ENCODE measurements around the gene PARS2.

Gene PARS2

DNA sequence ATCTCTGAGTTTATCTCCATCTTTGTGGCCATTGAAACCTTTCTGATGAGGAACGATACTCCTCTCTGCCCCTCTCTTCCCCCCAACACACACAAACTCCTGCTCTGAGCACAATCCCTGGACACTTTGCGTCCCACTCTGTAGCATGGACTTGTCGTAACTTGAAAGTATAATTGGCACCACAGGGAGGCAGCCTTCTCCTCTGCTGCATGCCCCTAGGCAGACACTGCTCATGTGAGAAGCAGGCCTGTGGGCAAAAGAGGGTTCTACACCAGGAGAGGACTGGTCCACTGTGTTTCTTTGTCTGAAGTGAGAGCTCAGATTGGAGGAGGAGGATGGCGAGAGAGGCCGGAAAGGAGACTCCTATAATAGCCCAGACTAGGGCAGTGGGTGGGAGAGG lies 3.8 kb upstream of the PARS2 start:
- no peak for DNase-seq

DNA sequence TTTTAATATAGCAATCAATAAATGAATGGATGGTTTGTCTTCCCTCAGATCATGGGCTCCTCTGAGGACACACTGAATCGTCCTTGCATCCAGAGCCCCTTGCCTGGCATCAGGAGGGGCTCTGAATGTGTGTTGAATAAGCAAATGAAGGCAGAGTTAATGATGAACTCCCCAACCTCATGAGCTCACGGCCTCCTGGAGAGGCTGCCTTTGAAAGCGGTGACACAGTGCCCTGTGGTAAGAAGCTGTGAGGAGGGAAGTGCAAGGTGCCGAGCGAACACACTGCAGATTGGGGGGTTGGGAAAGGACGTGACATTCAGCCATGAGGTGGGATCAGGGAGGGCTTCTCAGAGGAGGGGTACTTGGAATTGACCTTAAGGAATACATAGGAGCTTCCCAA lies 3.2 kb upstream of the PARS2 start:
- no peak for DNase-seq

DNA sequence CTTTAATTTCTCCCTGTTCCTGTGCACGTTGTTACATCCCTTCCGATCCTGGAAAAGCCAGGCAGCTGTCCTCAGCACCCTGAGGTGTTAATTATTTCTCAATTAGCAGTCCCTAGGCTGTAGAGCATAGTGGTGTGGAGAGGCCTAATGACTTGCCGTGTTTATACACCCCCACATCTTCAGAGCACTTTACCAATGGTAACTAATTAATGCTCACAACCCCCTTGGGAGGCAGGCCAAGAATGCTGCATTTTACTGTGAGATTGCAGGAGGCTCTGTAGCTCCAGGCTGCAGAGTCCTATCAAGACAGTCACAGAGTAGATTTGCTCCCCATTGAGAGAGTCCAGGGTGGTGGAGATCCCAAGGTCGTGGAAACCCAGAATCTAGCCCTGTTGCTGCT lies 2.4 kb upstream of the PARS2 start:
- DNase-seq: no peak

DNA sequence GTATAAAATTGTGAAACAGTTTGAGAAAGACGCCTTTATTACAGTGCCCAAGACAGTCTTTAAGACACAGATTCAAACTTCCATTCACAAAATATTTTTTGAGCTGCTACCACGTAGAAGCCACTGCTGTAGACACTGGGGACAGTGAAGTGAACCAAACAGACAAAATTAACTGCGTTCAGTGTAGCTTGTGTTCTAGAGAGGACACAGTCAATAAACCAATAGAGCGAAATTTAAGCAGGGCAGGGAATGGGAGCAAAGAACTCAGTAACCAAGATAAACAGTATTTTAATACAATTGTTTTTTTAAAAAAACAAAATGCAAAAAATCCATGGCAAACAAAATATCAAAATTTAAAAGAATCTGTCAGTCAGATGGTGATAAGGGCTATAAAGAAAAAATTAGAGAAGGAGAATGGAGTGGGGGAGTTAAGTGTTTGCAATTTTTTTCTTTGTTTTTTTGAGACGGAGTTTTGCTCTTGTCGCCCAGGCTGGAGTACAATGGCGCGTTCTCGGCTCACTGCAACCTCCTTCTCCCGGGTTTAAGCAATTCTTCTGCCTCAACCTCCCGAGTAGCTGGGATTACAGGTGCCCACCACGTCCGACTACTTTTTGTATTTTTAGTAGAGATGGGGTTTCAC lies 719 bp upstream of the PARS2 start:
- no peak for DNase-seq

DNA sequence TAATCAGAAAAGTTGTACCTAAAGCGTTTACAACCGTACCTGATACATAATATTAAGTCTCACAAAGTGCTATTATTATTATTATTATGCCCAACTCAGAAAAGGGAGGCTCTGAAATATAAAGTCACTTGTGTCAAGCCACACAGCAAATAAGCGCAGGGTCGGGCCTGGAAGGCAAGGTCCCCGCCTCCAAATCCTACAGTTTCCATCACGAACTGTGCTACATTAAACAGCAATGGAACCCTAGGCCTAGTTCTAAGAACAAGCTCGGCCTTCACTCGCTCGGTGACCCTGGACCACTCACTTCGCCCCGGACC lies 549 bp downstream of the PARS2 start:
- no peak for DNase-seq

DNA sequence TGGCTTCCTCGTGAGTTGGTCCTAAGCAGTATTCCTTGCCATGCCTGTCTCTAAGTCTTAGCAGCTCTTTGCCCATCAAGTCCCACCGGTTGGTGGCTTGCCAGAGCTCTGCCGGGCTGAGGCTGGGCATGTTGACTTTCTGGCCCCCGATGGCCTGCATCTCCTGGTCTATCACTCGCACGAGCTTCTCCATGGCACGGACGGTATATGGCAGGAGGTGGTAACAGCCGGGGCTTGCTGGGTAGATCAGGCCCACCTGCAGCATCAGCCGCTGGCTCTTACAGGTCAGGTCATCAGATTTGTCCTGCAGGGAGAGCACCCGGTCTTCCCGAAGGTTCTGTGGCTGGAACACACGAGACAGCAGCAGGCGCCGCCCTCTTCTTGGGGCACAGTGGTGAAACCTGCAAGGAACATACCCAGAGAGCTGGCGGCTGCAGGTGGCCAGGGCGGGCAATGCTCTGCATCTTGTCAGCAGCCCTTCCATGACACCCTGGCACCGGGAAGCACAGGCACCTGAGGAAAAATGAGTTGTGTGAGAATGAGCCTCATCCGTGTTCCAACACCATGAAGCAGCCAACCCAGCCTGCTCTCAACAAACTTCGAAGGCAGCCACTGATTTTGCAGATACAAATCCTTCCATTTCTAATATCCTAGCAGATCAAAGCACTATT lies 5.5 kb downstream of the PARS2 start:
- no peak for DNase-seq

DNA sequence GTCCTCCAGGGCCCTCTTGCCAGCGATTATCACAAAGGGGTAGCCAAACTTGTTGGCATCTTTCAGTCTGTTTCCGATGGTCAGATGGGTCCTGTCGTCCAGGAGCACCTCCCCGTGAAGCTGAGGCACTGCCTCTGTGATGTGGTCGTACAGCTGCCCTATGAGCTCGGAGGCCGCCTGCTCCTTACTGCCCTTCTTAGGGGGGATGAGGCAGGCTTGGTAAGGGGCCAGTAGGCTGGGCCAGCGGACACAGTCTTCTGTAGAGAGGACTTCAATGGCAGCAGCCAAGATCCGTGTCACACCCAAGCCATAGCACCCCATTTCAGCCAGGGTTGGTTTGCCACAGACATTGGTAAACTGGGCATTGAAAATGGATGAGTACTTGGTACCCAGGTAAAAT lies 6.5 kb downstream of the PARS2 start:
- DNase-seq: no peak

DNA sequence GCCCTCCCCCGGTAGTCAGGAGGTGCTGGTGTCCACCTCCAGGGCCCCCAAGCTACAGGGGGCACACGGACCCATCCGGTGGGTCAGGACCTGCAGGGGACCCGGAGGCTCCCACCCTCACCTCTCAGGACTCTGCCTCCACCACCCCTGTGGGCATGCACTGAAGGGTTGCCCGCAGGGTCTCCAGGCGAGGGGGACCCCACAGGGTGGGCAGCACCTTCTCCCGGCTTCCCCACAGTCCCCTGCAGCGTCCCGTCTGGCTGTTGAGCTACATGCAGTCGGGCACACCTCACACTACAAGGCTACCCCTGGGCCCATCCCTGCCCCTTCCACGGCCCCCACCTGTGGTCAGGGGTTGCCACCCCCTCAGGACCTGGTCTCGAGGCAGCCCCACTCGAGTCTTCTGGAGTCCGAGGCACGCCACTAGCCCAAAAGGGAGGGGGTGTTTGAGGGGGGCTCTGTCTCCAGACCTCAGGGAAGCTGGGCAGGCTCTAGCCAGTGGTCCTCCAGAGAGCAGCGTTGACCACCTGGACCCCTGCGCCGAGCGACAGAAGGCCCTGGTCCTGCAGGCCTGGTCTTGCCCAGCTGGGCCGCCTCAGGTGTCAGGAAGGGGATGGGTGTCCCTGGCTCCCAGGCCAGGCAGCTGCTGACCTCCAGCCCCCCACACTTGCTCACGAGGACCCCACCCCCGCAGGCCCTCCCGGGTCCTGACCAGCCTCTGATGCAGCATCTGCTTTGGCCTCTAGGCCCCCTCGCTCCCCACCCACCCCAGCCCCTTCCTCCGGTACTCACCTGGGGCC lies 9.6 kb downstream of the PARS2 start:
- DNase-seq: no peak

DNA sequence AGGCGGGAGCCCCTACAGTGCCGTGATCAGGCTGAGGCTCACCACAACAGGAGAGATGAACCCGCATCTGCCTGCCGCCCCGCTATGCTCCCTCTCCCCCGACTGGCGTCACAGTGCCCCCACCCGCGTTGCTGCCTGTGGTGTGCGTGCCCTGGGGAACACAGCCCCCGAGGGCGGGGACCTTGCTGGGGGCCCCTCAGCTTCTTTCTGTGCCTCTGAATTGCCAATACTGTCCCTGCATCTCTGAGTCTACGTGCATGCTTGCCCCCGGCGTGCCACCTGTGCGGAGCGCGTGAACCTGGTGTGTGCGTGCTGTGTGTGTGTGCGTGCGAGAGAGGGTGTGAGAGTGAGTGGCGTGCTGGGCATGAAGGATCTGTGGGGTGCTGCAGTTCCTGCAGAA lies 10.3 kb downstream of the PARS2 start:
- no peak for DNase-seq

DNA sequence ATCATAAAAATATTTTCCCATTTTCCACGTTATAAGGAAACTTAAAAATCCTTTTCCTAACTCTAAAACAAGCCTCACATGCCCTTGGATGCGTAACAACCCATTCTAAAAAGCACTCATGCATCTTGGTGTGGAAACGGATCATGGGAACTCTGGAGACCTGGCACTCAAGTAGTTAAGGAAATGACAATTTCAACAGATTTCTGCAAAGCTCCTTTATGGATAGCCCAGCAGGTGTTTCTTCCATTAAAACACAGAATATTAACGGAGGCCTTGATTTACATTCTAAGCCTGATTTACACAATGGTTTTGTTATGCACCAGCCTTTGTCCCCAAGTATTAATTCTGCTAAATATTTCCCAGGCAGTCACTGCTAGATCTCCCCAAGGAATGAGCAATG lies 12.9 kb downstream of the PARS2 start:
- DNase-seq: no peak

DNA sequence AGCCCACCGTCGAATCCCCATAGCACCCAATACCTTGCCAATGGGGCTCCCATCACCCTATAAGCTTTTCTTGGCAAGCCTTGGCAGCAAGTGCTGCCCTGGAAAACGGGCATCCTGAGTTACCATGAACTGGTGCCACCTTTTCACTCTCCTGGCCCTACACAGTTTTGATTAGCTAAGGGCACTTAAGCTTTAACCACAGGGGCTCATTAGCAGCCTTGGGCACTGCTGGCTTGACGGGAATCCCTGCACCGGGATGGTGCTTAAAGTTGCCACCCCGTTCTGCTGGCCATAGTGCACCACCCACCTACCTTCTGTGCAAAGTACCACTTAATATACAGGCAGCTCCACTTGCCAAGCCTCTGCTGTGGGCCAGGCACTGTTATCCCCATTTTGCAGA lies 13.7 kb downstream of the PARS2 start:
- DNase-seq: no peak

DNA sequence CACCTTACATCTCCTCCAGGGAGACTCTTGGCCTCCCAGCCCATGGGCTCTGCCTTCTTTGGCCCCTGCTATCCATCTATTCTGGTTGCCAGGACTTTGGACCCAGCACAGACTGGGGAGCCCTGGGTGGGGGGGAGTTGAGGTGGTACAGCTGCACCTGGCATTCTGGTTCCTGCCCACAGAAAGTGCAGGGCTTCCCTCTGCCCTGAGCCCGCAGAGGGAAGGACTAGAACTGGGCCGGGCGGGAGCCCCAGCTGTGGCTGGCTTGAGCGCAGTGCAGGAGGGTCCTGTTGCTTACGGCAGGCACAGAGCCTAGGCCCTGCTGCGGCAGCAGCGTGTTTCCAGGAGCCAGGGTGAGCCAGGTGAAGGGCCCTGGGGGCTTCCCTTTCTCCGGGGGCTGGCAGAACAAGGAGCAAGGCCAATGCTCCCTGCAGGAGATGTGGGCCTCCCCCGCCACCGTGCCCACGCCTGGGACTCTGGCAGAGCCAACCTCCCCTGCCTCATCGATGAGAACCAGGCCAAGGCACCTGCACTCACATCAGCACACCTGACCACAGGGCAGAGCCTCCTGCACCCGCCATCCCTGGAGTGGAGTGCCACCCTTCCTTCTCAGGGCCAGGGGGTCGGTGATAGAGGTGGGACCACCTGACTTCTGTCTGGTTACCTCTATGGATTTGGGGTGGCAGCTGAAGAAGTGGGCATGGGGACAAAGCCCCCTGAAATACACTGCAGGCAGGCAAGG lies 16.1 kb downstream of the PARS2 start:
- no peak for DNase-seq

DNA sequence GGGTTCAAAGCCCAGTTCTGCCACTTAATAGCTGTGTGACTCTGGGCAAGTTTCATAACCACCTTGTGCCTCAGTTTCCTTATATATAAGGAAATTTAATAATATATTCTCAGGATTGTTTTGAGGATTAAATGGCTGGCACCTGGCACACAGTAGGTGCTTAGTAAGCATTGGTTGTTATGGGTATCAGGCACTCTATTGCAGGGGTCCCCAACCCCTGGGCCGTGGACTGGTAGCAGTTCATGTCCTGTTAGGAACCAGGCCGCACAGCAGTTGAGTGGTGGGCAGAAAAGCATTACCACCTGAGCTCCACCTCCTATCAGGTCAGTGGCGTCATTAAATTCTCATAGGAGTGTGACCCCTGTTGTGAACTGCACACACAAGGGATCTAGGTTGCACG lies 18.5 kb downstream of the PARS2 start:
- DNase-seq: no peak

DNA sequence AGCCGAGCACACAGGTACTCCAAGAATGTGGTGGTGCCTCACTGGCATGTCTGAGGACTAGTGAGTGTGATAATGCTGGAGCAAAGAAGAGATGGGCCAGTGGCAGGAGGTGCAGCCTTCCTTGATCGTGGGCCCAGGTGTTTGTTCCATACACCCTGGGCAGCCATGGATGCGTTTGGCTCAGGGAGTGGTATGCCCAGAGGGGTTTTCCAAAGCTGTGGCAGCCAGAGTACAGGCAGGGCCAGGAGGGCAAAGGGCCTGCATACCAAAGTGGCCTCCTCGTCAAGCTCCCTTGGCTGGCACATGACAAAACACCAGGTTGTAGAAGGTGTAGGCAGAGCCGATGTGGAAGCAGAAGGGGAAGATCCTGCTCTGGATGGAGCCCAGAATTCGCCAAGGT lies 19.0 kb downstream of the PARS2 start:
- DNase-seq: no peak

DNA sequence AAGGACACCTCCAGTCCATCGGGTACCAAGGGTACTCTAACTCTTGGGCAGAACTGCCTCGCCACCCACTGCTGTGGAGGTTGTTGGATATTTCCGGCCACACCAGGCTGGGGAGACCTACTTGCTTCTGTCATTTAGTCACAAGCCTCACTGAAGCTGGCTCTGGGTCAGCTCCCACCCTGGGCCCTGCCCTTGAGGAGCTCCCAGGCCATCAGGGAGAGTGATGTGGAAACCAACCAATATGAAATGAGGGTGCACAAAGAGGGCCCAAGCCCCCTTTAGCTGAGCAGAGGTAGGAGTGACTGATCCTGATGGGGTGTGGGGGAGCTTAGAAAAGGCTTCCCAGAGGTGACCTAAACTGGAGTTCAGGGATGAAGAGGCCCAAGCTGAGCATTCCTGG lies 19.6 kb downstream of the PARS2 start:
- no peak for DNase-seq

DNA sequence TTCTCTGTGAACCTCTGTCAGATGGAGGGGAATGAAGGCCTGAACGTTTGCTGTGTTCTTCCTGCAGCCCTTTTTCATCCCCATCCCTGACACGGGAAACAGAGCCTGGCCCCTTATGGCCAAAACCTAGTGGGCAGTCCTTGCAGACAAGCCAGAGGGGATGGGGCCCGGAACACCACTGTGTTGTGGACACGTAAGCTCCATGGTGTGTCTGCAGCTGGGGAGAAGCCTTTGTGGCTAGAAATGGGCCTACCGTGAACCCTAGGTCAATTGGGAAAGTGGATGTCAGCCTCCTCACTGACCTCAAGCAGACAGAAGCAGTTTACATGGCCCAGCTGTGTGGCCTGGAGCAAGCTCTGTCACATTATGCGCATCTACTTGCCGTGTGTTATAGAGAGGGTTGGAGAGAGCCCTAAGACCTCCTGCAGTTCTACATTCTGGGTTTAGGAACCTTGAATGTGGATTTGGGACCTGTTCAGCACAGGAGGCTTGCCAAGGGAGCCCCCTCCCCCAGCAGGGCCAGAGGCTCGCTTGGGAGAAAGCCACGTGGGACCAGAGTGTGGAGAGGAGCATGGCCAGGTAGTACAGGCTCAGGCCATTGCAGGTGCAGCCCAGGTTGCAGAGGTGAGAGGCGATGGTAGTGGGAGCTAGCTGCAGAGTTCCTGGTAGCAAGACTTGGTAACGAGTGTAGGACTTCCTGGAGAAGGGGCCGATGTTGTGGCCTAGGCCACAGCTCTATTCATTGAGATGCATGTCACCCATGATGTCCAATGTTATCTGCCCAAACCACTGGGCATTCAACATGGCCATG lies 20.7 kb downstream of the PARS2 start:
- no peak for DNase-seq

DNA sequence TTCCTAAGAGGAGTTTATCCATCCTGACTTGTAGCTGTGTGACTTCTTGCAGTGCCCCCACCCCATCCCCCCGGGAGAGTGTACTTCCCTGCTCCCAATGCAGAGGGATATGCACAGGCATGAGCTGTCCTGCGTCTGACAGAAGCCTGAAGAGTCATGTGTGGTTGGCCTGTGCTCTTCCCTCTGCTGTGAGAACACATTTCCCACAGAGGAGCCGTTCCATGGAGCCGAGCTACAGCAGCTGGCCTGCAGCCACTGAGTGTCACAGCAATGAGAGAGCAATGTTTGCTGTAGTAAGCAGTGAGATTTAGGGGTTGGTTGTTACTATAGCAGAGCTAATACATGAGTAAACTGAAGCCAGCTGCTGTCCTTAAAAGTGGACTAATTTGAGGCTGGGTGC lies 22.0 kb downstream of the PARS2 start:
- peak; percentile 7 for DNase-seq

DNA sequence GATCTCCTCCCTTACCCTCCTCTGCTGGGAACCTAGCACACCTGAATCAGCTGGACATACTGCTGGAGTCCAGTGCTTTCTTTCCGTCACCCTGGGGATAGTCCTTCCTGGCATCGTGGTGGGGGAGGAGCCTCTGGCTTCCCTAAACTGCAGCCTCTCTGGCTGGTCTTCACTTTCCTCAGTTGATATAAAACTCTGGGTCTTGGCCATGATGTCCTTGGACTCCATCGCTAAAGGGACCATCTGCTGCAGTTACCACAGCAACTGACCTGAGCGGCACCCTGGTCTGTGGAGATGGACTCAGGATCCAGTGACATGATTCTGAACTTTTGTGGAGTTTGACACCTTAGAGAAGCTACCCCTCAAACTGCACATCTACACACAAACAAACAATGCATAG lies 22.8 kb downstream of the PARS2 start:
- DNase-seq: no peak

DNA sequence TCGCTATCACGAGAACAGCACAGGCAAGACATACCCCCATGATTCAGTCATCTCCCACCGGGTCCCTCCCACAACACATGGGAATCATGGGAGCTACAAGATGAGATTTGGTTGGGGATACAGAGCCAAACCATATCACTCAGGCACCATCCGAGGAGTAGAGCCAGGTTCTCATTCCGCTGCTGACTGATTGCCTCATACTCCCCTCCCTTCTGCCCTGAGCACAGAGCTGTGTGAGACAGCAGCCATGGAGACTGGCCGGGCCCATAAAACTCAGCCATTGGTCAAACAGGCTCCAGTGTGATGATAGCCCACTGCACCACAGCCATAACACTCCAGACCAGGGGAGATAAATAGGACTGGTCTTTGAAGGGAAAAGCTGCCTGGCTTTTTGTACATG lies 26.1 kb downstream of the PARS2 start:
- no peak for DNase-seq

DNA sequence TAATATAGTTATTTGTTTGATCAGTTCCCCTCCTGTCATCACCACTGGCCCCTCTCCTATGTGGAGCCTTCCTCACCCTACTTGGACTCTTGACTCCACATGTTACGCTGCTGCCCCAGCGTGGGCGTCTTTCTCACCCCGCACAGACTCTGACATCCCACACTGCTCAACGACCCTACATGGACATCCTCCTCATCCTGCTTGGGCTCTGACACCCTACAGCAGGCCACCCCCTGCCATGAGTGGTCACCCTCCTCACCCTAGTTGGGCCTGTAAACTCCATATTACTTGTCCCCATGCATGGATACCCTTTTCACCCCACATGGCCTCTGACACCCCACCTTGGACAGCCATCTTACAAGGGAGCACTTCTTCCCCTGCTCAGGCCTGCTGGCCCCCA lies 27.6 kb downstream of the PARS2 start:
- DNase-seq: no peak

DNA sequence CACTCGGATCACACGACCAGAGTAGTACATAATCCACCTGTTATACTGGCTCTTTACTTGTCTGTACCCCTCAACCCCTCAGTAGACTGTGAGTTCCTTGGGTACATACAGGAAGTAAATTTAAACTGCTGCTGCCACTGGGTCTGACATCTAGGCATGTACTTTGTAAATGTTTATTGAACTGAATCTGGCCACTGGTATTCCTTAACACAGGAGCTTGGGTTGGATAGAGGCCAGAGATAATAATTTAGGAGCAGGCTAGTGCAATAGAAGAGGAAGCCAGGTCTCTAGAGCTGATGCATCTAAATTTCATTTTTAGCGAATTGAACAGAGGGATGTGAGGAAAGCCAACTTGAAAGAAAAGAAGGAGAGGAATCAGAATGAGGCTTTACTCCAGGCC lies 36.3 kb downstream of the PARS2 start:
- no peak for DNase-seq

DNA sequence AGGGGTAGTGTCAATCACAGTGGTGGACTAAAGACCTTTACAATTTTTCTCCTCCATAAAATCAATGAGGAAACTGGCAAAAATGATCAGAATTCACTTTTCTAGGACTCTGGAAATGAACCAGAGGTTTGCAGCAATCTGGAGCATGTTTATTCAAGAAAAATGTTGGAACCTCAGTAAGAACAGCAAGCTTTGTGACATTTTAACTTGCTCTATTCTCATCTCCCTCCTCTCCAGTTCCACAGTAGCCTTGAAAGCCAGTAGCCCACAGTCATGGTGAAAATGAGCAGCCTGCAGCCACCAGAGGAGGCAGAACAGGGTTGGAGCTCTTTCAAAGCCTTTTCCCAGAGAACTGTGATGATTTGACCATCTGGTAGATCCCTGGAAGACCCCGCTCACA lies 39.6 kb downstream of the PARS2 start:
- DNase-seq: no peak

DNA sequence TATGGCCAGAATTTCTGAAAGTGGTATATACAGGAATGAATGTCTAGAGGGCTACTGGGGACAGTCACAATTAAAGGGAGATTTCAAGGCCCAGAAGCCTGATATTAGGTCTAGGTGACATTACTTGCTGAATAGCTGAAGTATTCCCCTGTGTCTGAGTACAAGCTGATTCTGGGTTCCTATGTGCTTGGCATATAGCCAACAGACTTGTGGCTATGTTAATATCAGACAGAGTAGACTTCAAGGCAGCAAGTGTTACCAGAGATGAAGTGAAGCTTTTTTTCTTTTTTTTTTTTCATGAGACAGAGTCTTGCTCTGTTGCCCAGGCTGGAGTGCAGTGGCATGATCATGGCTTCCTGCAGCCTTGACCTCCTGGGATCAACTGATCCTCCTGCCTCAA lies 40.3 kb downstream of the PARS2 start:
- no peak for DNase-seq
